Measurements from ENCODE around the gene KIF3C. TPM values are rescaled to one million over a fixed set of nuclear protein-coding genes. Genes with fewer than 3 reads are reported as not detected.

Gene KIF3C
- total and polyA plus RNA-seq, 2 donors (not counting 3 experiments of a cell fraction or from before 2014, with no cell fraction given): 11.4 to 40.7 TPM

GRCh38 chr2:26008095-26008494 lies 25.8 kb upstream of the KIF3C start:
- Histone ChIP-seq H3K27ac (ENCODE audit: insufficient read depth, low read depth, low read length) (no peak overlapping the region), H3K79me2 (ENCODE audit: control insufficient read depth, insufficient read depth, low read length) (no peaks in the 10 kb centered on the region), H3K9ac (replicated peaks; ENCODE audit: extremely low read depth, insufficient read depth, low read length) (no peak overlapping the region), H3K27me3 (ENCODE audit: control insufficient read depth in 2 of 2, insufficient read depth in 2 of 2, low read length in 2 of 2) (no peaks in the 10 kb centered on the region), H3K36me3 (ENCODE audit: control insufficient read depth in 2 of 2, extremely low read depth in 1 of 2, insufficient read depth in 2 of 2, low read length in 2 of 2) (no peaks in the 10 kb centered on the region), H2AFZ (ENCODE audit: low read depth, low read length) (no peak overlapping the region), H3K9me3 (replicated peaks; ENCODE audit: control insufficient read depth, insufficient read depth, low read length) (no peaks in the 10 kb centered on the region), H3K9me1 (replicated peaks; ENCODE audit: control insufficient read depth, extremely low read depth, insufficient read depth, low read length) (no peaks in the 10 kb centered on the region), H4K20me1 (replicated peaks; ENCODE audit: control insufficient read depth, extremely low read depth, insufficient read depth, low read length) (no peaks in the 10 kb centered on the region), H3K4me2 (ENCODE audit: insufficient read depth, low read length) (no peak overlapping the region), H3K4me1 (ENCODE audit: control insufficient read depth, extremely low read depth, insufficient read depth, low read length) (peaks cover 21% of the 10 kb centered on the region), H3K4me3 (replicated peaks in 1 of 3; ENCODE audit: insufficient read depth in 1 of 3, low read depth in 1 of 3, low read length in 3 of 3) (no peak overlapping the region)
- intact Hi-C loops (cut with micrococcal nuclease): no loop called here
- POLR2A ChIA-PET: interaction anchor here (0.7 kb wide), 1 partner anchor 26 kb away, joined by 4 read pairs; no protein-coding TSS in a partner anchor
- CTCF ChIA-PET: interaction anchor here (0.9 kb wide), 1 partner anchor 10 kb away, joined by 4 read pairs; no protein-coding TSS in a partner anchor
- no peak for DNase-seq (ENCODE audit: low read depth, low spot score)
- BruUV-seq (replicated peaks): no TSS peak
- dilution Hi-C loops (cut with MboI; ENCODE audit: extremely low pct_ligation_motif_present, low sequenced_read_pairs): no loop called here
- TF ChIP-seq FOS (IDR thresholded peaks at IDR 0.05; ENCODE audit: borderline replicate concordance, insufficient read depth, low read length) (no peak), MYC (IDR thresholded peaks at IDR 0.05; ENCODE audit: low read depth, low read length) (no peak), JUN (IDR thresholded peaks at IDR 0.05; ENCODE audit: borderline replicate concordance, insufficient read depth, insufficient read length, low read depth) (no peak), POLR2A (IDR thresholded peaks at IDR 0.05; ENCODE audit: low read depth, low read length) (no peak), EZH2 (IDR thresholded peaks at IDR 0.05; ENCODE audit: borderline replicate concordance, low read depth, low read length, severe bottlenecking) (no peak), POLR2AphosphoS5 (IDR thresholded peaks at IDR 0.05; ENCODE audit: insufficient read depth, low read depth, low read length) (no peak), CTCF (IDR thresholded peaks at IDR 0.05; ENCODE audit: extremely low read depth in 1 of 2, insufficient read depth in 1 of 2, low read depth in 1 of 2, low read length in 2 of 2) (no peak), GATA2 (IDR thresholded peaks at IDR 0.05; ENCODE audit: insufficient read depth, insufficient read length, low read depth, low read length) (no peak)
- no peak for FAIRE-seq

Measured in endothelial cell of umbilical vein (primary cell).